ENCODE results near the gene TMEM123. TPM values are rescaled to one million over a fixed set of nuclear protein-coding genes. Genes with fewer than 3 reads are reported as not detected.
A peak's percentile ranks its signal among the peaks of the same experiment; 100 is the strongest.

The TMEM123 gene
- total RNA-seq, 1 donor from 2014 or later, result 248 TPM

DNA sequence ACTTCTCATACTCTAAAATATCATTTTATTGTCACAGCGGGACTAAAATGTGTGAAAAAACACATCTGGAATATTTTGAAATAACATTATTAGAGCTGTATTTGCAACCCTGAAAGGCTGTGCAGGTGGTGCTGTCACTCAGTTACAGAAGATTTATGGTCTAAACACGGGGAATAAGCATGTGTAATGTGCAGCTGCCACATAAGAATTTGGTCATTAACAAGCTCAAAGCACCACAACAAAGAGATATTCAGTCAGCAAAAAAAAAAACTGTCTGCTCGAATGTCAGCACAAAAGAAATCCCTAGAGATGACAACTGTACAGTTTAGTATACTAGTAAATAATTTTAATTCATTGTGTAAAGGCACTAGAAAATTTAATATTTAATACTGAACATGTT, 31.3 kb downstream of the TMEM123 start:
- DNase-seq (ENCODE audit: low spot score, unreplicated experiment), result no peak
- Mint-ChIP-seq H3K9me3 (ENCODE audit: low read depth) (peaks cover 25% of the 10 kb centered on the region), H3K27ac (peak overlapping the region; percentile 33), H3K36me3 (ENCODE audit: insufficient read depth) (peaks cover 28% of the 10 kb centered on the region), H3K27me3 (no peaks in the 10 kb centered on the region), H3K4me3 (ENCODE audit: low read depth) (no peak overlapping the region), H3K4me1 (ENCODE audit: low read depth) (peaks cover 34% of the 10 kb centered on the region)
- TF ChIP-seq, protein P1, sequence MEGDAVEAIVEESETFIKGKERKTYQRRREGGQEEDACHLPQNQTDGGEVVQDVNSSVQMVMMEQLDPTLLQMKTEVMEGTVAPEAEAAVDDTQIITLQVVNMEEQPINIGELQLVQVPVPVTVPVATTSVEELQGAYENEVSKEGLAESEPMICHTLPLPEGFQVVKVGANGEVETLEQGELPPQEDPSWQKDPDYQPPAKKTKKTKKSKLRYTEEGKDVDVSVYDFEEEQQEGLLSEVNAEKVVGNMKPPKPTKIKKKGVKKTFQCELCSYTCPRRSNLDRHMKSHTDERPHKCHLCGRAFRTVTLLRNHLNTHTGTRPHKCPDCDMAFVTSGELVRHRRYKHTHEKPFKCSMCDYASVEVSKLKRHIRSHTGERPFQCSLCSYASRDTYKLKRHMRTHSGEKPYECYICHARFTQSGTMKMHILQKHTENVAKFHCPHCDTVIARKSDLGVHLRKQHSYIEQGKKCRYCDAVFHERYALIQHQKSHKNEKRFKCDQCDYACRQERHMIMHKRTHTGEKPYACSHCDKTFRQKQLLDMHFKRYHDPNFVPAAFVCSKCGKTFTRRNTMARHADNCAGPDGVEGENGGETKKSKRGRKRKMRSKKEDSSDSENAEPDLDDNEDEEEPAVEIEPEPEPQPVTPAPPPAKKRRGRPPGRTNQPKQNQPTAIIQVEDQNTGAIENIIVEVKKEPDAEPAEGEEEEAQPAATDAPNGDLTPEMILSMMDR (IDR thresholded peaks at IDR 0.05; ENCODE audit: unreplicated experiment), result no peak

DNA sequence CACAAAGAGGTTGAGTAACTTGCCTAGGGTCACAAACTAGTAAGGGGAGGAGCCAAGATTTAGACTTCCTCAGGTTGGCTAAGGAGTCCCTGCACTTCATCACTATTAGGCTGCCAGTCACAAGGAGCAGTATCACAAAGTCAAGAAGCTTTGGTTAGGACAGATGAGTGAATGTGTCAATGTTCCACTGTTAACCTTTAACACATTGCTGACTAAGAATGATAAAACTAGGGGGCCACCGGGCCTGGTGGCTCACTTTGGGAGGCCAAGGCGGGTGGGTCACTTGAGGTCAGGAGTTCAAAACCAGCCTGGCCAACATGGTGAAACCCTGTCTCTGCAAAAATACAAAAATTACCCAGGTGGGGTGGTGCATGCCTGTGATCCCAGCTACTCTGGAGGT, 32.0 kb downstream of the TMEM123 start:
- no peak overlapping the region for H3K4me3 Mint-ChIP-seq (ENCODE audit: low read depth)
- DNase-seq (ENCODE audit: low spot score, unreplicated experiment), result no peak
- peak overlapping the region; percentile 84 for H3K27ac Mint-ChIP-seq
- TF ChIP-seq, protein P1 (IDR thresholded peaks at IDR 0.05; ENCODE audit: unreplicated experiment), result no peak
- H3K4me1 Mint-ChIP-seq (ENCODE audit: low read depth), result peaks cover 33% of the 10 kb centered on the region
- H3K9me3 Mint-ChIP-seq (ENCODE audit: low read depth), result peaks cover 31% of the 10 kb centered on the region
- H3K27me3 Mint-ChIP-seq, result no peaks in the 10 kb centered on the region
- H3K36me3 Mint-ChIP-seq (ENCODE audit: insufficient read depth), result peaks cover 33% of the 10 kb centered on the region

DNA sequence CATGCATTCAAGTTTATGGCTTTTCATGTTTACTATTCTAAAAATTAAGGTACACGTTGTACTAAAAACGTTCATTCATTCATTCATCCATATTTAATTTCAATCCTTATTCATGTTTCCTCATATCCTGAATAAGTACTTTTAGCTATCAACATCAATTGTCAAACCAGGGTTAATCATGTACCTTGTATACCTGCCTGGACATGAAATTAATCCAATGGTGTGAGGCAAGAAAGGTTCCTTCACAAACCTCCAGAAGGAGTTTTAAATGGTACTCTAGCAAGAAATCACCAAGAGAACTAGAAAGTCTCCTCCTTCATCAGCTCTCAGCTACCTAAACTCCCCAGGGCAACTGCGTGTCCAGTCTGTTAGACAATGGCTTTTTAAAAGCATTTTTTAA, 33.4 kb downstream of the TMEM123 start:
- peaks cover 41% of the 10 kb centered on the region for H3K9me3 Mint-ChIP-seq (ENCODE audit: low read depth)
- no peak for DNase-seq (ENCODE audit: low spot score, unreplicated experiment)
- TF ChIP-seq, protein P1 (IDR thresholded peaks at IDR 0.05; ENCODE audit: unreplicated experiment), result no peak
- peaks cover 34% of the 10 kb centered on the region for H3K4me1 Mint-ChIP-seq (ENCODE audit: low read depth)
- H3K36me3 Mint-ChIP-seq (ENCODE audit: insufficient read depth), result peaks cover 44% of the 10 kb centered on the region
- no peak overlapping the region for H3K4me3 Mint-ChIP-seq (ENCODE audit: low read depth)
- H3K27me3 Mint-ChIP-seq, result no peaks in the 10 kb centered on the region
- H3K27ac Mint-ChIP-seq, result no peak overlapping the region

DNA sequence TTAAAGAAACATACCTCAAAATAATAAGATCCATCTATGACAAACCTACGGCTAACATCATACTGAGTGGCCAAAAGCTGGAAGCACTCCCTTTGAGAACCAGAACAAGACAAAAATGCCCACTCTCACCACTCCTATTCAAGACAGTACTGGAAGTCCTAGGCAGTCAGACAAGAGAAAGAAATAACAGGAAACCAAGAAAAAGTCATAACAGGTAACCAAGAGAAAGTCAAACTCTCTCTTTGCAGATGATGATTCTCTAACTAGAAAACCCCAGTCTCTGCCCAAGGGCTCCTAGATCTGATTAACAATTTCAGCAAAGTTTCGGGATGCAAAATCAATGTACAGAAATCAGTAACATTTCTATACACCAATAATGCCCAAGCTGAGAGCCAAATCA, 35.6 kb downstream of the TMEM123 start:
- TF ChIP-seq, protein P1 (IDR thresholded peaks at IDR 0.05; ENCODE audit: unreplicated experiment), result no peak
- no peak overlapping the region for H3K4me3 Mint-ChIP-seq (ENCODE audit: low read depth)
- H3K9me3 Mint-ChIP-seq (ENCODE audit: low read depth), result peaks cover 46% of the 10 kb centered on the region
- DNase-seq (ENCODE audit: low spot score, unreplicated experiment), result no peak
- no peaks in the 10 kb centered on the region for H3K27me3 Mint-ChIP-seq
- peaks cover 22% of the 10 kb centered on the region for H3K4me1 Mint-ChIP-seq (ENCODE audit: low read depth)
- H3K36me3 Mint-ChIP-seq (ENCODE audit: insufficient read depth), result peaks cover 48% of the 10 kb centered on the region
- H3K27ac Mint-ChIP-seq, result peak overlapping the region; percentile 60

DNA sequence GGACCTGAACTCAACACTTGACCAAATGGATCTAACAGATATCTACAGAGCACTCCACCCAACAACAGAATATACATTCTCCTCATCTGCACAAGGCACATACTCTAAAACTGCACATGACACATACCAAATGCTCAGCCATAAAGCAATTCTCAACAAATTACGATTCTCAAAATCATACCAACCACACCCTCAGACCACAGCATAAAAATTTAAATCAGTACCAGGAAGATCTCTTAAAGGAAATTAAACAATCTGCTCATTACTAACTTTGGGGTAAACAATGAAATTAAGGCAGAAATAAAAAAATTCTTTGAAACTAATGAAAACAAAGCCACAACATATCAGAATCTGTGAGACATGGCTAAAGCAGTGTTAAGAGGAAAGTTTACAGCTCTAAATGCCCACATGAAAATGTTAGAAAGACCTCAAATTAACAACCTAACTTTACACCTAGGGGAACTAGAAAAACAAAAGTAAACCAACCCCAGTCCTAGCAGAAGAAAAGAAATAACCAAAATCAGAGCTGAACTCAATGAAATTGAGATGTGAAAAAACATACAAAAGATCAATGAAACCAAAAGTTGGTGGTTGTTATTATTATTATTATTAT, 37.2 kb downstream of the TMEM123 start:
- H3K4me1 Mint-ChIP-seq (ENCODE audit: low read depth), result peaks cover 12% of the 10 kb centered on the region
- TF ChIP-seq, protein P1 (IDR thresholded peaks at IDR 0.05; ENCODE audit: unreplicated experiment), result no peak
- no peak for DNase-seq (ENCODE audit: low spot score, unreplicated experiment)
- H3K36me3 Mint-ChIP-seq (ENCODE audit: insufficient read depth), result peaks cover 48% of the 10 kb centered on the region
- peaks cover 46% of the 10 kb centered on the region for H3K9me3 Mint-ChIP-seq (ENCODE audit: low read depth)
- H3K27me3 Mint-ChIP-seq, result no peaks in the 10 kb centered on the region
- peak overlapping the region; percentile 56 for H3K27ac Mint-ChIP-seq
- H3K4me3 Mint-ChIP-seq (ENCODE audit: low read depth), result no peak overlapping the region
